Right lung (tissue), 5 donors: Measurements from ENCODE around the gene C11orf24. TPM values are rescaled to one million over a fixed set of nuclear protein-coding genes. Genes with fewer than 3 reads are reported as not detected.

Source experiments
- DNase-seq, 2 donors: peaks; one replicate each; pipeline ENCODE4 v3.0.0-alpha.2; 2013
- polyA plus RNA-seq, 5 donors: library from polyadenylated mRNA; unstranded; fragments of 120-200 nt; gene quantifications; one replicate each; pipeline versions ENCODE4 v1.2.1 to v1.2.3, GENCODE V29; 2013; ENCODE audit warnings: inconsistent platforms in 1 of 5, low replicate concordance in 1 of 5; ENCODE audit not compliant: insufficient read length in 5 of 5, insufficient read depth in 1 of 5

The C11orf24 gene
- polyA plus RNA-seq, 5 donors = 17.8 to 30.5 (median 22.8) TPM

GRCh38 chr11:68273026-68273738 is 1.4 kb upstream of the C11orf24 start:
- no peak for DNase-seq

- peak; percentile 55 to 56 for DNase-seq
These were observed 571 bp downstream of the C11orf24 start for GRCh38 chr11:68271023-68271780.

- DNase-seq = no peak
These were observed 1.4 kb downstream of the C11orf24 start for GRCh38 chr11:68270196-68271022.

GRCh38 chr11:68269414-68270081 is 2.2 kb downstream of the C11orf24 start:
- no peak for DNase-seq

- DNase-seq = no peak
These were observed 3.9 kb downstream of the C11orf24 start for GRCh38 chr11:68267881-68268240.

GRCh38 chr11:68266936-68267880 is 4.6 kb downstream of the C11orf24 start:
- no peak for DNase-seq

- no peak for DNase-seq
These were observed 5.5 kb downstream of the C11orf24 start for GRCh38 chr11:68266121-68266891.

GRCh38 chr11:68264741-68265540 is 6.8 kb downstream of the C11orf24 start:
- no peak for DNase-seq

- DNase-seq = no peak
These were observed 7.5 kb downstream of the C11orf24 start for GRCh38 chr11:68264244-68264643.

GRCh38 chr11:68263444-68264035 is 8.2 kb downstream of the C11orf24 start:
- no peak for DNase-seq

- no peak for DNase-seq
These were observed 9.3 kb downstream of the C11orf24 start for GRCh38 chr11:68262544-68262827.

- no peak for DNase-seq
These were observed 9.8 kb downstream of the C11orf24 start for GRCh38 chr11:68261749-68262543.

- no peak for DNase-seq
These were observed 10.8 kb downstream of the C11orf24 start for GRCh38 chr11:68261006-68261405.

GRCh38 chr11:68260484-68260883 is 11.3 kb downstream of the C11orf24 start:
- no peak for DNase-seq

GRCh38 chr11:68259122-68259959 is 12.4 kb downstream of the C11orf24 start:
- no peak for DNase-seq

- DNase-seq = no peak
These were observed 13.4 kb downstream of the C11orf24 start for GRCh38 chr11:68258363-68258765.
